GM21423 (cell line): Measurements from ENCODE around the gene THSD8.

ENCODE experiments used
- ATAC-seq: cut with Tn5 transposase; IDR thresholded peaks from one replicate; pipeline ENCODE4 v1.9.1; 2021; ENCODE audit warnings: mild to moderate bottlenecking, moderate library complexity; ENCODE audit not compliant: unreplicated experiment

The THSD8 gene

GRCh38 chr19:12779162-12779993 lies 22.5 kb upstream of the THSD8 start:
- ATAC-seq = no peak

DNA sequence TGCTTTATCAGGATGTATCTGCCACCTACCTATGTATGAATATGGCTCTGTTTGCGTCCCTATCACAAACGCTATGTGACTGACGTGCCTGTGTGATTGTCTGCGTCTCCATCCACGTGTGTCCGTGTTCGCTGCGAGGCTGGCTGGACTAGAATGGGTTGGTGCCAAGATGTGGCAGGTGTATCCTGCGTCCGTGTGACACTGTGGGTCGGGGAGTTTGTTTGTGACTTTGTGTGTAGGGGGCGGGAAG lies 19.8 kb upstream of the THSD8 start:
- ATAC-seq = no peak

GRCh38 chr19:12782424-12783290 lies 19.2 kb upstream of the THSD8 start:
- peak; percentile 37 for ATAC-seq

- ATAC-seq = no peak
Measured at GRCh38 chr19:12783291-12783848, 18.5 kb upstream of the THSD8 start.

DNA sequence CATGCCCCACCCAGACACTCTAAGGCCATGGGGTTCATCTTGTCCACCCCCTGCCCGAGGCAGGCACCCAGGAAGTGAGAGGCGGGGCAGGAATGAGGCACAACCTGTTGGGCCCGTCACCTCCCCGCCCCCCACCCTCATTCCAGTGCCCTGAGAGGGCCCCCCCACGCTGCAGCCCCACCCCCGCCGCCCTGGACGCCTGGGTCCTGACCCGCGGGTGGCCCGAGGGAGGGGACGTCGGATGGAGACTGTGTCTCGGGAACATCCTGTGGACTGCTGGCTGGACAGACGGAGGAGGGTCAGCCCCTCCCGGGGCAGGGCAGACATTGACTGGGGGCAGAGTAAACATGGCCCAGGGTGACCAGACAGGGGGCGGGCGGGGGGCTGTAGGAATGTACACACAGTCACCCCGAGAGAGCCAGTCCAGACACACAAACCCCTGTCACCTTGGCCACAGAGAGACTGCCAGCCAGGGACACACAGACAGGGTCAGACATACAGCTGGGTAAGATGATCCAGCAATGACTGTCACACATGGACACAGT lies 17.9 kb upstream of the THSD8 start:
- ATAC-seq = no peak

DNA sequence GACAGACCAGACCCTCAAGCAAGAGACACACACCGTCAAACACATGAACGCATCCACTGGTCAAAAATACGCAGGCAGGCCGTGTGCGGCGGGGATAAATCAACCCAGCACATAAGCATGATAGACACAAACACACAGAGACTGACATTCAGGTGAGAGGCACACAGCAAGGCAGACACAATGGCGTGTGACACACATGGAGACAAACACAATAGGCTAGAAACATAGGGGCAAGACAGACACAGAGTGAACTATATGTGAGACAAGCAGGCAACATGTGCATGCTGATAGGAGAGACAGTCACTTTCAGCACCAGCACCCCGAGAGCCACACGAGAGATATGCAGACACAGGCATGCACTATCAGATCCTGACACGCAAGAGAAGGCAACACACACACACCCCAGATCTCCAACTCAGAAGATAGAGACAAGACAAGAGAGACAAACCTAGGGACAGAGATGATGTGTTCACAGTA lies 17.4 kb upstream of the THSD8 start:
- no peak for ATAC-seq

DNA sequence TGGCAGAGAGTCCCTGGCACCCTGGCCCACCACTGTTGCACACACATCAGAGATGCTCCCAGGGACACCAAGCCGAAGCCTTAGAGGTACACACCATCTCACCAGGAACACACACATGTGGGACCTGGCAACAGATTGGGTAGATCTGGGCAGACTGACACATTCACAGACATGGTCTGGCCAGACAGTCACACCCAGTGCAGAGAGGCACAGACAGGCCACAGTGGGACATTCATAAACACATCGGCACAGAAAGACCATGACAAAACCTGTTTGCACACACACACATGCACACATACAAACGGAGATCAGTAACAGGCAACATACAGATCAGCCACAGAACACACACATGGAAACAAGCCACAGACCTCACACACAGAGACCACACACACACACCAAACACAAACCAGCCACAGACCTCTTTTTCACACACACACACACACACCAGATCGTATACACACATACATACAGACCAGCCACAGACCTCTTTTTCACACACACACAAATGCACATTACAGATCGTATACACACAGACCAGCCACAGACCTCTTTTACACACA lies 16.9 kb upstream of the THSD8 start:
- ATAC-seq = no peak

DNA sequence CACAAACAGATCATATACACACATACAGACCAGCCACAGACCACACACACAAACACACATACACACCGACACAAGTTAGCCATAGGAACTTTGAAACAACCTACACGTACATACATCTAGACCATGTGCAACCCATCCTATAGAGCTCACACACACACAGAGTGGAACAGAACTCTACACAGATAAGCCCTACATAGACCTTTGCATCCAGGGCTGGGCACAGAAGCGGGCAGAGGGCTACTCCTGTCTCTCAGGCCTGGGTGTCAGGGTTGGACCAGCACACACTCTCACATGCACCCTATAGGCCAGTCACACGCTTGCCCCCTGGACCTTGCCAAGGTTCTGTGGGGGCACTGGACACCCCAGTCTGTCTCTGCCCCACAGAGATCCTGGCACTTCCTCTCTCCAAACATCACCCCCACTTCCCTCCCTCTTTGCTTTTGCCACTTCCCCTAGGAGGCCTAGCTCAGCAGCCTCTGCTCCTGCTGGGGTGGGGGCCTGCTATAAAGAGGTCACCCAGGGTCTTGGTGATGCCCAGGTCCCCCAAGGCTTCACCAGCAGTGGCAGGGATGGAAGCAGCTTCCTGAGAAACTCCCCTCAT lies 16.3 kb upstream of the THSD8 start:
- no peak for ATAC-seq

GRCh38 chr19:12786141-12786870 lies 15.6 kb upstream of the THSD8 start:
- no peak for ATAC-seq

DNA sequence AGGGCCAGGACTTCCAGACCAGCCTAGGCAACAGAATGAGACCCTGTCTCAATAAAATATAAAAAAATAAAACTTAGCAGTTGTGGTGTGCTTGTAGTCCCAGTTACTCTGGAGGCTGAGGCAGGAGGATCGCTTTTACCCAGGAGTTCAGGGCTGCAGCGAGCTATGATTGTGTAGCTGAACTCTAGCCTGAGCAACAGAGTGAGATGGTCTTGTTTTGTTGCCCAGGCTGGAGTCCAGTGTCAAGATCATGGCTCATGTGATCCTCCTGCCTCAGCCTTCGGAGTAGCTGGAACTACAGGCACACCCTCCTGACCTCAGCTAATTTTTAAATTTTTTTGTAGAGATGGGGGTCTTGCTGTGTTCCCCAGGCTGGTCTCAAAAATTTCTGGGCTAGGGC lies 14.9 kb upstream of the THSD8 start:
- no peak for ATAC-seq

DNA sequence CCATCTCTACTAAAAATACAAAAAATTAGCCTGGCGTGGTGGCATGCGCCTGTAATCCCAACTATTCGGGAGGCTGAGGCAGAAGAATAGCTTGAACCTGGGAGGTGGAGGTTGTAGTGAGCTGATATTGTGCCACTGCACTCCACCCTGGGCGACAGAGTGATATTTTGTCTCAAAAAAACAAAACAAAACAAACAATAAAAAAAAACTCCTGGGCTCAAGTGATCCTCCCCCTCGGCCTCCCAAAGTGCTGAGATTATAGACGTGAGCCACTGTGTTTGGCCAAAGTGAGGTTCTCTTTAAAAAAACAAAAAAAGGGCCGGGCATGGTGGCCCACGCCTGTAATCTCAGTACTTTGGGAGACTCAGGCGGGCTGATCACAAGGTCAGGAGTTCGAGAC lies 14.4 kb upstream of the THSD8 start:
- ATAC-seq = no peak

- no peak for ATAC-seq
Measured at GRCh38 chr19:12788042-12788681, 13.7 kb upstream of the THSD8 start.

GRCh38 chr19:12788682-12789097 lies 13.2 kb upstream of the THSD8 start:
- no peak for ATAC-seq

GRCh38 chr19:12789098-12789903 lies 12.6 kb upstream of the THSD8 start:
- no peak for ATAC-seq

DNA sequence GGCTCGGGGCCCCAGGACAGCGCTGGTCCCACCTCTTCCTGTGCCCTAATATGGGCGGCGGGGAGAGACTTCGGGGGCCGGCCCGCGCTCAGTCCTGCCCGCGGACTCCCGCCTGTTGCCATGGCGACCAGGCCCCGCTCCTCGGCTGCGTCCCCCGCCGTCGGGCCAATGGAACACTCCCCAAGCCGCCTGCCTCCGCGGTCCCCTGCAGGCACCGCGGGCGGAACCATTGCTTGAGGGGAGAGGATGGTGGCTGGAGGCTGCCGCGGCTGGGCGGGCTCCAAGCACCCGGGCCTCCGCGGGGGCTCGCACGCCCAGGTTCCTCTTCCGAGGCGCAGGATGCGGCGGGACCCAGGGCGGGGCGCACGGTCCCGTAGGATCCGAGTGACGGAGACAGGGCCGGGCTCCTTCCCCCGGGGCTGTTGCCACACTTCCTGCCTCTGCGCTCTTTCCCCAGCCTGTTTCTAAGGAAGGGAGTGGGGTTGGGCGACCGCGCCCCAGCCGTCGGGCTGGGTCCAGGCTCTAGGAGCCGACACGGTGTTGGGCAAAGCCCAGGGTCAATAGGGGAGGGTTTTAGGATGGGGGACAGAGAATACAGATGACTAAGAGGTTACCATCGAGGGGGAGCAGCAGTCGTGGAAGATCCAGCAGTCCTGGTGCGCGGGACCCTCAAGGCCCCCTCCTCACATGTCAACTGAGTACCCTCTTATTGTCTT lies 11.8 kb upstream of the THSD8 start:
- peak; percentile 34 for ATAC-seq

DNA sequence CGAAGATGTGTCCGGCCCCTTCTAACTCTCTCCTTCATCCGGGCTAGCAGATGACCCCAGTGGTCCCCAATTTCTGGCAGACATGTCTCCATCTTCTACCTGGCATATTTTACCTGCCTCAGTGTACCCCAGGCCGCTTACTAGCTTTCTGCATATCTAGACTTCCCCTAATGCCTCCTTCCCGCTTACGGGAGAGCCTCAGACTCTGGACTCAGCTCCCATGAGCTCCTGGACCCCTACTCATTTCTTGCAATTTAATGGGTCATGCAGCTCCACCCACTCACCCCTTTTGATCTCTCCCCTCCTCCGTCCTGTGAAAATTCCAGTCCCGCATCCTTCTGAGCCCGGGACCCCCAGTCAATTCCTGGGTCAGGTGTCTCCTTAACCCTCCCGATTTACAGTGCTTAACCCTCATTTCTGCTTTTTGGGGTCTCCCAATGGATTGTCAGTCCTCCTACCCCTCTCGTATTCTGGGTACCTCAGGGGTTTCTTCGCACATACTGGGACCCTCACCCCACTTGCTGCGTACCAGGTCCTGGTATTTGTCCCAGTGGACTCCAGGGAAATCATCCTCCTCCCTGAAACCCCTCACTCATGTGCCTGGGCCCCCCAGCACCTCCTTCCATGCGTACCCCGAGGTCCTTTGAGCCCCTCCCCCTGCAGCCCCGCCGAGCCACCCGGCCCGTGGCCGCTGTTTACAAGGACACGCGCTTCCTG lies 11.1 kb upstream of the THSD8 start:
- ATAC-seq = no peak

GRCh38 chr19:12791345-12792050 lies 10.4 kb upstream of the THSD8 start, which contains the start of gene JUNB:
Gene JUNB, plus strand, starts transcription at chr19:12791486. Its CDS starts 286 bp downstream, at chr19:12791772.
- ATAC-seq = peak; percentile 26
